T-helper 2 cell treated with Interferon-gamma antibody and Interleukin-4, amounts not matched to agents 5 μg/mL and 100 μg/mL, for 36 hours (primary cell): Measurements from ENCODE around the gene CLEC2D.
A peak's percentile ranks its signal among the peaks of the same experiment; 100 is the strongest.
"Not testable (repeated sequence)": the region's sequence is repeated elsewhere in the genome, so short reads cannot be mapped to it uniquely, and the experiment has no call there.

Experiments used
- DNase-seq: peaks from one replicate; pipeline ENCODE4 v3.0.0; 2021; ENCODE audit warnings: low spot score
- H3K27ac Mint-ChIP-seq: one replicate; pipeline ENCODE4 v1.8.0; 2021; ENCODE audit warnings: mild to moderate bottlenecking, mixed read lengths
- H3K27me3 Mint-ChIP-seq: one replicate; pipeline ENCODE4 v1.8.0; 2021; ENCODE audit warnings: low read depth, mixed read lengths
- H3K36me3 Mint-ChIP-seq: one replicate; pipeline ENCODE4 v1.8.0; 2021; ENCODE audit warnings: low read depth, mixed read lengths
- H3K4me1 Mint-ChIP-seq: one replicate; pipeline ENCODE4 v1.8.0; 2021; ENCODE audit warnings: low read depth, mixed read lengths
- H3K4me3 Mint-ChIP-seq: one replicate; pipeline ENCODE4 v1.8.0; 2022; ENCODE audit warnings: mild to moderate bottlenecking, moderate library complexity, mixed read lengths
- H3K9me3 Mint-ChIP-seq: one replicate; pipeline ENCODE4 v1.8.0; 2021; ENCODE audit warnings: mixed read lengths

Gene CLEC2D

DNA sequence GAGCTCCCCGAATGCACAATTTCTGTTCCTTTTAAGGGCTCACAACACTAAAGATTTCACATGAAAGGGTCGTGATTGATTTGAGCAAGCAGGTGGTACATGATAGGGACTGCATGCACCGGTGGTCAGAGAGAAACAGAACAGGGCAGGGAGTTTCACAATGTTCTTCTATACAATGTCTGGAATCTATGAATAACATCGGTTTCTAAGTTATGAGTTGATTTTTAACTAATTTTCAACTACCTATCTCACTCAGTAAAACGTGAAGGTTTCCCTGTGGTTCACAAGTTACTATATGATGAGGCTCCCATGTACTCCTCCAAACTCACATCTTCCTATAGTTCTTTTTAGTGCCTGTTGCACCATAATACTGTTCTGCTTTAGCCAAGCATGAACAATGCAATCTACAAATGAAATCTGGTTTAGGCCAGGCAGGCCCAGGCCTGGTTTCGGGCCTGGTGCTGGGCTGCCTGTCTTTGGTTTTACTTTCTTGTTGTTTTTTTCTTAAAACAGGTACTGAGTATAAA is 43.6 kb downstream of the CLEC2D start:
- not testable (repeated sequence) for H3K27me3 Mint-ChIP-seq, DNase-seq, H3K27ac Mint-ChIP-seq, H3K9me3 Mint-ChIP-seq, H3K4me3 Mint-ChIP-seq
- H3K4me1 Mint-ChIP-seq = peaks cover 26% of the 10 kb centered on the region
- peaks cover 27% of the 10 kb centered on the region for H3K36me3 Mint-ChIP-seq

DNA sequence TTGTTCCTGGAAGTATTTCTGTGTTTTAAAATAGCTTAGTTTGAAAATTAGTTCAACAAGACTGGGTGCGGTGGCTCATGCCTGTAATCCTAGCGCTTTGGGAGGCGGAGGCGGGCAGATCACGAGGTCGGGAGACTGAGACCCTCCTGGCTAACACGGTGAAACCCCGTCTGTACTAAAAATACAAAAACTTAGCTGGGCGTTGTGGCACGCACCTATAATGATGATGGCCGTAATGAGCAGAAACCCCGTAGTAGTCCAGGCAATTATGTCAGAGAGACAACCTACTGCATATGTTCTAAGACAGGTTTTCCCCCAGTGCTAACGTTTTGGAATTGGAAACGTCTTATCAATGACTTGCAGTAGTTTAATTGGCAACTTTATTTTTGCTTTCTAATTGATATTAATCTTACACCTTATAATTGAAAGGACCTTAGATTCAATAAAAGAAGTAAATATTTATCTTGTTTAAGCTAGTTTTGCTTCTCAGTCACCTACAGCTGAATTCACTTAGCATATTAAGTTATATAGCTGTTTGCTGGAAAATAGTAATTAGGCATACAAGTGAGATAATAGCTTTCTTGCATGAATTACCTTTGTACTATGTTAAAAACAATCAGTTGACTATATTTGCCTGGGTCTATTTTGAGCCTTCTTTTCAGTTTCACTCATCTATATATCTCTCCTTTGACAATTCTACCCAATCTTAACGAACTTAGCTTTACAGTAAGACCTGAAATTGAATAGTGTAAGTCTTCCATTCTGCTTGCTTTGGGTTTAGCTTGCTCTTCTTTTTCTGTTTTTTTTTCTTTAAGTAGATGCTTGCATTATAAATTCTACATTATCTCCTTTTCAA is 47.8 kb downstream of the CLEC2D start:
- peaks cover 24% of the 10 kb centered on the region for H3K4me1 Mint-ChIP-seq
- H3K27me3 Mint-ChIP-seq = no peaks in the 10 kb centered on the region
- no peak overlapping the region for H3K27ac Mint-ChIP-seq
- H3K4me3 Mint-ChIP-seq = no peak overlapping the region
- H3K36me3 Mint-ChIP-seq = peaks cover 12% of the 10 kb centered on the region
- no peaks in the 10 kb centered on the region for H3K9me3 Mint-ChIP-seq
- DNase-seq = no peak

DNA sequence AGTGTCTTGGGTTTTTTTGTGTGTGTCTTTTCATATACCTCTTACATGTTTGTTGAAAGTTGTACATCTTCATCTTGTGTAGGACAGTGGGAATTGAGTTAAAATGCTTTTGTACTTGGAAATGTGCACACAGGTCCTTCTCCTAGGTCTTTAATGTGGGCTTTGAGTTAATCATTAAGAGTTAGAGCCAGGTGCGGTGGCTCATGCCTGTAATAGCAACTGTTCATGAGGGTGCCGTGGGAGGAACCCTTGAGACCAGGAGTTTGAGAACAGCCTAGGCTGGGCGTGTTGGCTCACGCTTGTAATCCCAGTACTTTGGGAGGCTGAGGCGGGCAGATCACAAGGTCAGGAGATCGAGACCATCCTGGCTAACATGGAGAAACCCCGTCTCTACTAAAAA is 49.5 kb downstream of the CLEC2D start:
- no peak for DNase-seq
- H3K27ac Mint-ChIP-seq = no peak overlapping the region
- no peaks in the 10 kb centered on the region for H3K9me3 Mint-ChIP-seq
- H3K27me3 Mint-ChIP-seq = no peaks in the 10 kb centered on the region
- H3K36me3 Mint-ChIP-seq = peaks cover 18% of the 10 kb centered on the region
- H3K4me1 Mint-ChIP-seq = peaks cover 27% of the 10 kb centered on the region
- H3K4me3 Mint-ChIP-seq = no peak overlapping the region

DNA sequence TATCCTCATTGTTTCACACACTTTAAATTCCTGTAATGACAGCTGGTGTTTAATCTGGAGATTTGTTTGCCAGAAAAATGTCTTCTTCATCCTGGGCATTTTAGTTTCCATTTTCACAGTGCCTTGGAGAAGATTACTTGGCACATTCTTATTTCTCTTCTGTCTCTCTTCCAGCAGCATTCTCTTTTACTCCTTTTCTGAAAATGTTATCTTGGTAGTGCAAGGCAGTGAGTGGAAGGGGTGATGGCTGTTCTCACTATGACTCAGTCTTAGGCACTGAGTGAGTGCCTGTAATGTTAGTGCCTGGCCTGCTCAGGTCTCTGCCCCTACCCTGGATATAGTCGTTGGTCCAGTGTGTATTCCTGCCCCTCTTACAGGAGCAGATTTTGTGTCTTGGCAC is 50.3 kb downstream of the CLEC2D start:
- Mint-ChIP-seq H3K4me3 (no peak overlapping the region), H3K27me3 (no peaks in the 10 kb centered on the region), H3K27ac (no peak overlapping the region), H3K4me1 (peaks cover 29% of the 10 kb centered on the region), H3K36me3 (peaks cover 19% of the 10 kb centered on the region), H3K9me3 (no peaks in the 10 kb centered on the region)
- DNase-seq = no peak

DNA sequence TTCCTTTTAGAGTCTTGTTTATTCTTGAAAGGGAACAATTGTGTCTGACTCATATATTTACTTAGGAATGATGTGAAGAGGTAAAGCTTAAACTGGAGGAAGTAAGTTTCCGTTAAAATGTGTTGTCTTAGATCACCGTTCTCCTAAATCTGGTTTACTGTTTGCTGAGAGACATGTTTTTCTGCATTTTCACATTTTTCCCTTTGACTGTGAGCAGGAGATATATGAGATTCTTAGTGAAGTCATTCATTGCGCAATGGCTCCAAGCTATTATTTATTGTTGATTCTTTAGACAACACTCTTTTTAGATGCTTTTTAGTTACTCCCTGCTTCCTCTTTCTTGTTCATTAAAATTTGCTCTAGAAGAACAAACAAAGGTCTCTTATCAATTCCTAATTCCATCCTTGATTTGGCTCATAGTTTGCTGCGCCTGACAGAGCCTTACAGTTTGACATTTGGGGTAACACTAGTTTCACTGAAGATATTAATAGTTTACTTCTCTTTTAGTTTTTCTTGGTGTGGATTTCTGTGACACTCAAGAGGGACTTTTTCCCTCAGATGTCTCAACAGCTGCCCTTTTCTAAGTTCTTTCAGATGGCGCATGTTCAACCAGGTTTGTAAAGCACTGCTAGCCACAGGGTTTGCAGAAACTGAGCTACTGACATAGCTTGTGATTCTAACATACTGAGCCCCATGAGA is 52.0 kb downstream of the CLEC2D start:
- H3K4me3 Mint-ChIP-seq = no peak overlapping the region
- H3K27me3 Mint-ChIP-seq = no peaks in the 10 kb centered on the region
- no peak for DNase-seq
- no peak overlapping the region for H3K27ac Mint-ChIP-seq
- H3K36me3 Mint-ChIP-seq = peaks cover 16% of the 10 kb centered on the region
- no peaks in the 10 kb centered on the region for H3K9me3 Mint-ChIP-seq
- H3K4me1 Mint-ChIP-seq = peaks cover 35% of the 10 kb centered on the region

DNA sequence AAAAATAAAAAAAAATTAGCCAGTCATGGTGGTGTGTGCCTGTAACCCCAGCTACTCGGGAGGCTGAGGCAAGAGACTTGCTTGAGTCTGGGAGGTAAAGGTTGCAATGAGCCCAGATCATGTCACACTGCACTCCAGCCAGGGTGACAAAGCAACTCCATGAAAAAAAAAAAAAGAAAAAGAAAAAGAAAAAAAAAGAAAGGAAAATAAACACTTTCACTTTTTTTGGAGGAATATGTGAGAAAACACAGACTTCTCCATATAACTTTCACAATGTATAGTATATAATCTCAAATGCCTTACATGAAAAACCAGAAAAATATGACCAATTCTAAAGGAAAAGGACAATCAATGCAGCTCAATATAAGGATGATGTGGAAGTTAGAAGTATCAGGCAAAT is 54.5 kb downstream of the CLEC2D start:
- H3K9me3 Mint-ChIP-seq = no peaks in the 10 kb centered on the region
- H3K27ac Mint-ChIP-seq = no peak overlapping the region
- H3K4me3 Mint-ChIP-seq = no peak overlapping the region
- no peak for DNase-seq
- H3K36me3 Mint-ChIP-seq = peaks cover 16% of the 10 kb centered on the region
- H3K4me1 Mint-ChIP-seq = peaks cover 38% of the 10 kb centered on the region
- H3K27me3 Mint-ChIP-seq = no peaks in the 10 kb centered on the region

DNA sequence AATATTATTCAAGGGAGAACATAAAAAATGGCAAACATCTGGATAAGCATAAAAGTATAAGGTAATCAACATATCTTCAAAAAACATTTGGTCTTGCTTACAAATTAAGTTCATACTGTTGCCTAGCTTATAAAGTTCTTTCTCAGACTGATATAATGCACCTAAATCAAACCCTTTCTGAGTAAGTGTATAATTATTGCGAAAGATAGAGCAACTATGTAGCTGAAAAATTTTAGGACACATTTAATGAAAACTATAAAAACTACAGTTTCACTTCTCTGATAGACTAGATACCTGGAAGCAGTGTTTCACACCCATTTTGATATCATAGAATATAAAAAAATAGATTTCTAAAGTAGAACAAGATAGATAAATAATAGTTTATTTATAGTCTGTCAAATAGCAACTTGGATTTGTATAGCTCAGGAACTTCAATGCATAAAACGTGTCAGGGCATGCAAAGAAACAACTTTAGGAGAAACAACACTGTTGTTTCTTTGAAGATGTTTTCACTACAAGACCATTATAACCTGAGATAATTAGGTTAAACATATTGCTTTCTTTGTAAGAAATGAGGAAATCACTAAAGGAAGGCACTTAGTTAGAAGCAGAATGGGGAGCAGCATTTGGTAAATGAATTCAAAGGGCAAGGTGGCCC is 55.8 kb downstream of the CLEC2D start:
- H3K36me3 Mint-ChIP-seq = peaks cover 16% of the 10 kb centered on the region
- H3K9me3 Mint-ChIP-seq = no peaks in the 10 kb centered on the region
- H3K27ac Mint-ChIP-seq = peak overlapping the region; percentile 35
- no peaks in the 10 kb centered on the region for H3K27me3 Mint-ChIP-seq
- no peak overlapping the region for H3K4me3 Mint-ChIP-seq
- H3K4me1 Mint-ChIP-seq = peaks cover 44% of the 10 kb centered on the region
- no peak for DNase-seq

DNA sequence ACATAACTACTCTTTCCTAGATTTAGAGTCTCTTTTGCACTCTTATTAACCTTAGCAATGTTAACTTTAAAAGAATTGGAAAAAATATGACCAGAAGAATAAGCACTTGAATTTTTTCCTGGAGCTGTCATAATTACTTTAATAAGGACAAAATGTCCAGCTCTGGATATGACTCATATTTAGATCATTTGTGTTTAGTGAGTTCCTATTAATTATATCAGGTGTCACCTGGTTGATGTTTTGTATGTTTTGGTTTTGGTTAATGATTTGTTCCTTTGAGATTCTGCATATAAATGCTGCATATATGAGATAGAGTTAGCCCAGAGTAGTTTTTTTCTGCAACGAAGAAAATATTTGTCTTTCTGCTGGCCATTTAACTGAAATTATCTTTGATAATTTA is 58.3 kb downstream of the CLEC2D start:
- DNase-seq = no peak

DNA sequence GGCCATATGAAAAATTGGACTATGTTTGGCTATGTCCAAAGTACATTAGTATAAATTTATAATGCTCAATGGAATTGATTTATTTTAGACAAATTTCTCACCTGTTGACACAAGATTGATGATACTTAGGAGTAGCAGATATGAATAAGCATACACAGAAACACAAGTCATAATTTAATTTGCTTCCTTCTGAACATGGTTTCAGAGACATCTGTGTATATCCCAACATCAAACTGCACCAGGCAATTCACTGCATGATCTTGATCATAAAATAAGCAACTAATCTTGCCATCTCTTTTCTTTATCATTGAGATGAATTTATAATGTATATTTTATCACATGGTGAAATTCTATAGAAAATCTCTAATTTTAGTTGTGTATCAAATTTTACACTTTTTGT is 59.6 kb downstream of the CLEC2D start:
- Mint-ChIP-seq H3K36me3 (peaks cover 6% of the 10 kb centered on the region), H3K27me3 (no peaks in the 10 kb centered on the region), H3K9me3 (no peaks in the 10 kb centered on the region), H3K4me1 (peaks cover 50% of the 10 kb centered on the region), H3K27ac (no peak overlapping the region), H3K4me3 (no peak overlapping the region)
- no peak for DNase-seq

More for the DNA sequence above, 58.3 kb downstream of the CLEC2D start:
- no peaks in the 10 kb centered on the region for H3K27me3 Mint-ChIP-seq
- H3K9me3 Mint-ChIP-seq = no peaks in the 10 kb centered on the region
- peaks cover 9% of the 10 kb centered on the region for H3K36me3 Mint-ChIP-seq
- H3K4me1 Mint-ChIP-seq = peaks cover 48% of the 10 kb centered on the region
- H3K4me3 Mint-ChIP-seq = no peak overlapping the region
- no peak overlapping the region for H3K27ac Mint-ChIP-seq

DNA sequence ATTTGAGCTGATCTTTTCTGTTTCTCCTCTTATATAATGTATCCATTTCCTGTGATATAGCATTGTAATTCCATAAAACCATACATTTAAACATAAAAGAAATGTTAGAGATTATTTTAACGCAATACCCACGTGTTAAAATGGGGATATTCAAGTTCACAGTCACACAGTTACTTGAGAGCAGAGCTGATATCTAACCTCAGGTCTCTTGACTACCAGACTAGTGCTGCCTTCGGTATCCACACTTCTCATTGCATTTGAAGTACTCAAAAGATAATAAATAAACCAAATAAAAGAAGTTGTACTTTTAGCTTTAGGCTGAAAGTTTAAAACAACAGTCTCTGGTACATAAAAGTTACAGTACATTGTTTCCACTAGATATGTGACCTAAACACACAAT is 60.5 kb downstream of the CLEC2D start:
- Mint-ChIP-seq H3K36me3 (peaks cover 4% of the 10 kb centered on the region), H3K4me1 (peaks cover 48% of the 10 kb centered on the region), H3K9me3 (no peaks in the 10 kb centered on the region), H3K4me3 (peak overlapping the region; percentile 57), H3K27me3 (no peaks in the 10 kb centered on the region), H3K27ac (no peak overlapping the region)
- no peak for DNase-seq

DNA sequence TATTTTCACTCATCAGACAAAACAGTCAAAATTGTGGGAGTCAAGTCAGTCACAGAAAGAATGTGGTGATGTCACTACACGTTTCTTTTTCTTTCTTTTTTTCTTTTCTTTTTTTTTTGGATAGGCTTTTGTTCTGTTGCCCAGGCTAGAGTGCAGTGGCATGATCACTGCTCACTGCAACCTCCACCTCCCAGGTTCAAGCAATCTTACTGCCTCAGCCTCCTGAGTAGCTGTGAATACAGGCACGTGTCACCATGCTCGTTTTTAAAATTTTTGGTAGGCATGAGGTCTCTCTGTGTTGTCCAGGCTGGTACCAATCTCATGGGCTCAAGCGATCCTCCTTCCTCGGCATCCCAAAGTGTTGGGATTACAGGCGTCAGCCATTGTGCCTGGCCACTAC is 61.1 kb downstream of the CLEC2D start:
- Mint-ChIP-seq H3K27ac (peak overlapping the region; percentile 63), H3K4me3 (peak overlapping the region; percentile 90), H3K27me3 (no peaks in the 10 kb centered on the region), H3K9me3 (no peaks in the 10 kb centered on the region), H3K36me3 (peaks cover 4% of the 10 kb centered on the region), H3K4me1 (peaks cover 47% of the 10 kb centered on the region)
- DNase-seq = no peak

DNA sequence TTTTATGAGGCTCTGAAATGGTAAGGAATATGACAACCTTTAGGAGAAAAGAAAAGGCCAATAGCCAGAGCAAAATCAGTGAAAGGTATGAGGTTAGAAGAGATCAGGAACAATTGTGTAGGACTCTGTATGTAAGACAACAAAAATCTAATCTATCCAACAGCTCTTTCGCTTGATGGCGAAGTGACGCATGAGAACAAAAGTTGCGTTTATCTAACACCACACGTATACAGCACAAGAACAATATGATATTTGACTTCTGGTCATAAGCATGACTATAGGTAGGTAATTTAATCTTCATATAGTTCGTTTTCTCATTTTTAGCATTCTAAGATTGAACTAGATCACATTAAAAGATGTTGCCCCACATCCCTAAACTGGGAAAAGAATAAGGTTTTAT is 61.9 kb downstream of the CLEC2D start:
- H3K4me3 Mint-ChIP-seq = peak overlapping the region; percentile 90
- H3K27ac Mint-ChIP-seq = peak overlapping the region; percentile 86
- peaks cover 6% of the 10 kb centered on the region for H3K36me3 Mint-ChIP-seq
- peaks cover 47% of the 10 kb centered on the region for H3K4me1 Mint-ChIP-seq
- H3K9me3 Mint-ChIP-seq = no peaks in the 10 kb centered on the region
- H3K27me3 Mint-ChIP-seq = no peaks in the 10 kb centered on the region
- DNase-seq = no peak

DNA sequence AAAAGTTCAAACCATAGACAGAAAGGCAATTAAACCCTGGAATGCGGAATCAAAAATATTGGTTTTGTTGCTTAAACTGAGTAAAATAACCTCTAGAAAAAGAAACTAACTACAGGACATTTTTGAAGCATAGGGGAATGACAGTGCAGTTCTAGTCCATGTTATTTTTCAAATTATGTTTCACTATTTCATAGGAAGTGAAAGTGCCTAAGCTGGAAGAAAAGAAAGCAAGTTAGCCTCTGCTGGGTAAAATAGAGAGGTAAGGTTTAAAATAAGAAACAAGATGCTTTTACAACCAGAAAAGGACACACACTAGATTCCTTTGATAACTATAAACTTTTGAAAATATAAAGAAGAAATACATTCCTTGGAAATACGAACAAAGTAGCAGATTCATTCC is 62.3 kb downstream of the CLEC2D start:
- H3K36me3 Mint-ChIP-seq = peaks cover 6% of the 10 kb centered on the region
- no peaks in the 10 kb centered on the region for H3K9me3 Mint-ChIP-seq
- DNase-seq = no peak
- no peaks in the 10 kb centered on the region for H3K27me3 Mint-ChIP-seq
- H3K27ac Mint-ChIP-seq = peak overlapping the region; percentile 86
- H3K4me1 Mint-ChIP-seq = peaks cover 51% of the 10 kb centered on the region
- H3K4me3 Mint-ChIP-seq = peak overlapping the region; percentile 90

DNA sequence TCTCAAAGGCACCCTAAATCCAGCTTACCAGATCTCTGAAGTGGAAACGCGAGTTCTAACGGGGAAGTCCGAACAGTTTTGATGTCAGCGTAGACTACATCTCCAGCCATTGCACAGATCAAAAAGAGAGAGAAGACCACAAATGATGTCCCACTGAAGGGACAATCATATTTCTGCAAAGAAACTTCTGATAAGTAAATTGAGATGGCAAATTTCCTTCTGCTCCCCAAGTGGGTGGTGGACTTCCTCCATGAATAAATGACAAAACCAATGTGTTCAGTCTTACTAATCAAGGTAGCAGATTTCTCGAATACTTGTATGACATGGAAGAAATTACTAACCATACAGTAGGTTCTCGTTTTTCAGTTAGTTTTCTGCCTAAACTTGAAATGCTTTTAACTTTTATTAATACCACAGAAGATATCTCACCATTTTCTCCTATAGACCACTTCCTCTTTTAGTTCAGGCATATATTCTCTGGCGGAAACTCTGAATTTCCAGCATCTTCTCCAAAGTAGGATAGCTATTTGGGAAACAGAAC is 63.5 kb downstream of the CLEC2D start, which contains the start of gene CLECL1:
Gene CLECL1 (minus strand): TSS at position 177 of the 541 bp plus-strand sequence.
- H3K36me3 Mint-ChIP-seq = peaks cover 6% of the 10 kb centered on the region
- no peaks in the 10 kb centered on the region for H3K27me3 Mint-ChIP-seq
- peak within 1 kb of the TSS; percentile 90 for H3K4me3 Mint-ChIP-seq
- no peaks in the 10 kb centered on the region for H3K9me3 Mint-ChIP-seq
- H3K4me1 Mint-ChIP-seq = peaks cover 56% of the 10 kb centered on the region
- peak within 1 kb of the TSS; percentile 94 for H3K27ac Mint-ChIP-seq
- peak; percentile 54 for DNase-seq
